ENCODE results near the gene PPP1R9B.

PPP1R9B gene

DNA sequence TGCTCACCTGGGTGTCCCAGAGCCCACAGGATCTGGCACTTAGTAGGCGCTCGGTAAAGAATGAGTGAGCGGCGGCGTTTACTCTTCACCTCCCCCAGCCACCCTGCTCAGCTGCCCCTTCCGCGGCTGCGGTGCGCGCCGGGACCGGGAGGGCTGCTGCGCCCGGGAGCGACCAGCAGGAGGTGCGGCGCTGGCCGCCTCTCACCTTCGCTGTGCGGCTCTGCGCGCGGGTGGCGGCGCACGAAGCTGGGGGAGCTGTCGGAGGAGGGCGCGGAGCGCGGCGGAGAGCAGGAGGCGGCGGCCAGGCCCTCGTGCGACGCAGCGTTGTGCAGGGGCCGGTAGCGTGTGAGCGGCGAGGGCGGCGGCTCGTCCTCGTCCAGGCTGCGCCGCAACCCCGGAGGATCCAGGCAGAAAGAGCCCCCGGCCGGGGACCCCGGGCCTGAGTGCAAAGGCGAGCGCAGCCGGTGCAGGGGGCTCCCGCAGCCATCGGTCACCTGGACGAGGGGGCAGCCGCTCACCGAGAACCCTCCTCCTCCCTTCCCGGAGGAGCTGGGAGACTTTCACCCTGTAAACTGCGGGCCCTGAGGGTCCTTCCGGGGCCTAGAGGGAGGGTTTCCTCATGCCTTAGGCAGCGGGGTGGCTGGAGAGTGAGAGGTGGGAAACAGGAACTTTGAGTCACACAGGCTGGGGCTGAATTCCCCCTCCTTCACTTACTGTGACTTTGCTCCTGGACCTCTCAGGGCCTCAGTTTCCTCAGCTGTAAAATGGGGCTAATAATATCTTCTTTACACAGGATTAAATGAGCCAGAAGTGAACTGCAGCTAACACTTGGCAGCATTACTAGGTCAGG is 33.0 kb downstream of the PPP1R9B start:
- TF ChIP-seq POLR2A (IDR thresholded peaks at IDR 0.05; ENCODE audit: low read depth, low read length), result no peak
- no peak for FAIRE-seq
- DNase-seq (ENCODE audit: insufficient read length, low spot score), result no peak

DNA sequence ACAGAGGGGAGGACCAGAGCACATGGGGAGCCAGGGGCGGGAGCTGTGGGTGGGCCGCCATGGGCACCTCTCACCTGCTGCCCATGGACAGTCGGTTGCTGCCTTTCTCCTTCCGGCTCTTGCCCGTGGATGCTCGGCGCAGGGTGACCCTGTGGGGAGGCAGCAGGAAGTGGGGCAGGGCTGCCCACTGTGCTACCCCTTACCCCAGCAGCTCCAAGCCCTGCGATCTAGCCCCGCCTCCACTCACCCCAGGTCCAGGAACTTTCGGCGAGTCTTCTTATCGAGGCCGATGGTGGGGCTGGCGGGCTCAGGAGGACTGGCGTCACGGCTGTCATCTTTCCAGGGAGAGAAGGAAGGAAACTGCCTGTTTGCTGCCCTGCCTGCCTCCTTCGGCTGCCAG is 34.7 kb downstream of the PPP1R9B start:
- TF ChIP-seq POLR2A (IDR thresholded peaks at IDR 0.05; ENCODE audit: low read depth, low read length), result no peak
- DNase-seq (ENCODE audit: insufficient read length, low spot score) (no peak), FAIRE-seq (no peak)

DNA sequence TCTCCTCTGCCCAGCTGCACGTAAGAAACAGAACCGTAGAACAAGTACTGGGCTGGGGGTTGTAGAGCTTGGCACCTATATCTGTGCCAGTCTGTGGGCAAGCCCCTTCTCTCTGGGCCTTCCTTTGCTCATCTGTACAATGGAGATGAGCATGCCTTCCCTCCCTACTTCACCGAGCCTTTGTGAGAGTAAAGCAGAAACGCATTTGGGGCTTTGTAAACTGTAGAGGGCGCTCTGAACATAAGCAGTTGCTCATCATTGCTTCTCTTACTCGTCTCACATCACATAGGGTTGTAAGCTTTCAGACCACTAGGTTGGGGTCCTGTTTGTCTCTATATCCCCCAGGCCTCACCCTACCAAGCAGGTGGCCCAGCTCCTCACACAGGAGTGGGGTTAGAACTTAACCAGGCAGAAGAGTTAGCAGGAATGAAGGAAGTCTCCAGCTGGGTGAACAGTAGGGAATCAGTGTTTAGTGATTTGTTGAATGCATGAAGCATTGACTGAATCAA is 35.6 kb downstream of the PPP1R9B start:
- no peak for TF ChIP-seq POLR2A (IDR thresholded peaks at IDR 0.05; ENCODE audit: low read depth, low read length)
- FAIRE-seq (peak; percentile 66), DNase-seq (ENCODE audit: insufficient read length, low spot score) (peak; percentile 82)

DNA sequence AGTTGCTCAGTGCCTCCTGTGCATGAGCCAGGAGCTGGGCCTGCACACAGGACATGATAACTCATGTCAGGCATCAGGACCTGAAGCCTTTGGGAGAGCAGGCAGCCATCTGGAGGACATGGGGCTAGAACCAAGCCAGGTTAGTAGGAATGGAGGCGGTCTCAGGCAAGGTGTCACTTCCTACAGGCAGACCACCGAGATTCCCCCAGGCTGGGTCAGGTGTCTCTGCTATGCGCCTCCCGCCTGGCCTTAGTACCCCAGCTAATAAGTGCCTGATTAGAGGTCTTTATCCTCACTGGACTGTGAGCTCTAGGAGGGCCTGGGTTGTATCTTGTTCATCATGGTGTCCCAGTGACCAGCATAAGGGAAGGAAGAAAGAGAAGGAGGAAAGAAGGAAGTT is 36.1 kb downstream of the PPP1R9B start:
- DNase-seq (ENCODE audit: insufficient read length, low spot score) (no peak), FAIRE-seq (no peak)
- no peak for TF ChIP-seq POLR2A (IDR thresholded peaks at IDR 0.05; ENCODE audit: low read depth, low read length)

DNA sequence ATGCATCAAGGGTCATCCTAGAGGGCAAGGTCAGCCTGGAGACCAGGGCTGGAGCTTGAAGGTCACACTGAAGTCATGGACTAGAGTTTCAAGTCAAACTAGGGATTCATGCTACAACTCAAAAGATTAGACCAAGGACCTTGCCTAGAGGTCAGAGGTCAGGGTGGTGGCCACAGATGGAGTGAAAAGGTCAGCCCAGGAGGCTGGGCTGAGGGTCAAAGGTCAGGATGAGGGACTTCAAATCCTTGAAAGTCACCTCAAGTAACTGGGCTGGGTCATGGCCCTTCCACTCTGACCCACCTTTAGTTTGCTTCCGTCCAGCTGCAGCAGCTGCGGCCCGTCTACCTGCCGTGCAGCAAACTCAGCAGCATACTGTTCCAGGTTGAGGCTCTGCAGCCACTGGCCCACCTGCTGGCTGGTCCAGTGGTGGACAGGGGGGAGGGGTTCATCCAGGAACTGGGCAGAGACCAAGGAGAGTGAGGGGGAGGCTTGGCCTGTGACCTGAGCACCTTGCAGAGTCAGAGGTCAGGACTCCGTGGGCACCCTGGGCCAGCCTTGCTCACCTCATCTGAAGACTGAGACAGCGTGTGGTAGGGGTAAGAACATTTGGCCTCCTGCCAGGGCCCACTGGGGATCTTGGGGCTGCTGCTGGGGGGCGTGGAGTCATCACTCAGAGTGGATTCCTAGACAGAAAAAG is 36.7 kb downstream of the PPP1R9B start:
- TF ChIP-seq POLR2A (IDR thresholded peaks at IDR 0.05; ENCODE audit: low read depth, low read length), result no peak
- FAIRE-seq, result no peak
- no peak for DNase-seq (ENCODE audit: insufficient read length, low spot score)

DNA sequence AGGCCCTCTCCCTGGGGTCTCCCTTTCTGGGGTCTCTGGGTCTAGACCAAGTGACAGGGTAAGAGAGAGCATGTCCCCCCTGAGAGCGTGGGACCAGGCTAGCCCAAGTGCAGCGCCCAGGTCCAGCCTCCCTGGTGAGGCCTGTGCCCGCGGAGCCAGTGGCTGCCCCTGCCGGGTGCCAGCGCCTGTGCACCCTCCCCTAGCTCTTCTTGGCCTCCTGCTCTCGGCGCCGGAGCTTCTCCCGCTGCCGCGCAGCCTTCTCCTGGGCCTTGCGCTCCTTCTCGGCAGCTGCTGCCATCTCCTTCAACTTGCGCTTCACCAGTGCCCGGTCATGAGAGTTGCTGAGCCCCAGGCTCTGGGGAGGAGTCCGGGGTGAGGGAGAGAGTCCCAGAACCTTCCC is 37.8 kb downstream of the PPP1R9B start:
- TF ChIP-seq POLR2A (IDR thresholded peaks at IDR 0.05; ENCODE audit: low read depth, low read length), result no peak
- no peak for DNase-seq (ENCODE audit: insufficient read length, low spot score)
- FAIRE-seq, result no peak

DNA sequence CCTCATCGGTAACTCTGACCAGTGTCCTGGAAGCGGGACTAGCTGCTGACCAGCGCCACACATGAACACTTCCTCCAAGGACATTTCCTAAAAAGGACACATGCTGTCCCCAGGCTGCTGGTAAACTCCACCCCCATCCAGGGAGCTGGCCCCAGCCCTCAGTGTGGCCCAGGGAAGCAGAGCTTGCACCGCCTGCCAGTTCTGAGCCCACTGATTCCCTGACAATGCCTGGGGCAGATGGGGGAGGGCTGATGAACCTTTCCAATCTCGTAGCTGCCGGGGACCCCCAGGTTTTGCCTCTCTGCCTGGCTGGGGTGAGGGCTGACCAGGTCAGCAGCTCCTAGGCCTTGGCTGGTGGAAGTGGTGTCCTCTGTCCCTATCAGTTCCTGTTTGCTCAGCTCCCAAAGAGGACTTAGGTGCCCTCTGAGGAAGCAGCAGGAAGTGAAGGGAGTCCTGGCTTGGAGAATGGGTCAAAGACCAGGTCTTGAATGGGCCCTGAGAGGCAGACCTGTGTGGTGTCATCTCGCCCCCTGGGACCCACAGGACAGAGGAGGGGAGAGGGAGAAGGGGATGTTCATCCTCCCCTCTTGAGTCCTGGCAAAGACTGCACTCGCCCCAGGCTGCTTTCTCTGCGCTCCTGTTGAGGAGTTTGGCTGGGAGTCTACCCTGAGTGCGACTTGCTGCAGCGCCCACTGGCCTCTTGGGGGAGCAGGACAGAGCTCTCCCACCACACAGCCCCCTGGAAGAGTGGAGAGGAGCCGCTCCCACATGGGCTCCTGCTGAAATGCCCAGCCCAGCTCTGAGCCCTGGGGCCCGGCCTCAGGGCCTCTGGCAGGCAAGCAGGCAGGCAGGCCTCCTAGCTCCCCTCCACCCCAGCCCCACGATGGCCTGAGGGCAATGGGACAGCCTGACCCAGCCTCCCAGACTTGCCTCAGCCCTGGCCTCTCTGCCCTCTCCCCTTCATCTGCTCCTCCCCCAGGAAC is 38.5 kb downstream of the PPP1R9B start:
- DNase-seq (ENCODE audit: insufficient read length, low spot score) (no peak), FAIRE-seq (no peak)
- TF ChIP-seq POLR2A (IDR thresholded peaks at IDR 0.05; ENCODE audit: low read depth, low read length), result no peak

DNA sequence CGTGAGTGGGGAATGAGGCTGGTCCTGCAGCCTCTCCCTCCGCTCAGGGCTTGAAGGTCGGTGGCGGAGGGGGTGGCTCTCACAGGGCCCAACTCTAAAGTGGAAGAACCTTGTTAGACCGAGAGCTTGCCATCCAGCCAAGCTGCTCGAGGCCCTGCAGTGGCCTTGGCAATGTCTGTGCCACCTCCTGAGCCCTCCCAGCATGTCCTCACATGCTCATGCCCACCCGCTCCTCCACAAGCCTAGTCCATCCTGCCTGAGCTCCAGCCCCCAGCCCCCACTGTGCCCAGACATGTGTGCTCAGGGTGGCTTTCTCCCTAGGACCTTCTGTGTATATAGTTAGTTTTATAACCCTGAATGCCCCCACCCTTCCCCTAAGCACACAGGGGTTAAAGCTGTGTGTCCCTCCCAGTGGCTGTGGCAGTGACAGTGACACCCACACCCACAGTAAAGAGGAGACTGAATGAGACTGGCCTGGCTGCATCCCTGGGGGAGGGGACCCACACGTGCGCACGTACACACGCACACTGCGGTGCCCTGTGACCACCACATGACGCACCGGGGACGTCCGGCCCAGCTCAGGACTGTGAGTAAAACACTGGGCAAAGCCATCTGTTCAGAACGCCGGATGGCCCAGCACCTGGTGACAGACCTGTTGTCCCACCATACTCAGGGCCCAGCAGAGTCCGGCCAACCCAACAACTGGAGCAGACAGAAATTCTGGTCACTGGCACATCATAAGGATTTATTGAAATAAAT is 39.7 kb downstream of the PPP1R9B start:
- no peak for TF ChIP-seq POLR2A (IDR thresholded peaks at IDR 0.05; ENCODE audit: low read depth, low read length)
- DNase-seq (ENCODE audit: insufficient read length, low spot score), result no peak
- no peak for FAIRE-seq

DNA sequence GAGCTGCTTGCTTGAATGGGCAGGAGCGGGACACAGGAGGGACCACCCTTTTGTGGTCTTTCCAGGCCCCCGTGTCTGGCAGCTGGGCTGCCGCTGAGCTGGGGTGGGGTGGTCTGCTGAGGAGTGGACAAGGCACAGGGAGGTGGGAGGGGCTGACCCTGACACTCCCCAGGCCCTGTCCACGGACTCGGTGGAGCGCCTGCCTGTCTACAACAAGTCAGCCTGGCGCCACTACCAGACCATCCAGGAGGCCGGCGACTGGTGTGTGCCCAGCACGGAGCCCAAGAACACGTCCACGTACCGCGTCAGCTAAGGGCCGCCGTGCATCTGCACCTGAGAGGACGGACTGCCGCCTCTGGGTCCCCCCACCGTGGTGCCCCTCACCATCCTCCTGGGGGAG is 40.7 kb downstream of the PPP1R9B start:
- DNase-seq (ENCODE audit: insufficient read length, low spot score), result no peak
- no peak for FAIRE-seq
- no peak for TF ChIP-seq POLR2A (IDR thresholded peaks at IDR 0.05; ENCODE audit: low read depth, low read length)

DNA sequence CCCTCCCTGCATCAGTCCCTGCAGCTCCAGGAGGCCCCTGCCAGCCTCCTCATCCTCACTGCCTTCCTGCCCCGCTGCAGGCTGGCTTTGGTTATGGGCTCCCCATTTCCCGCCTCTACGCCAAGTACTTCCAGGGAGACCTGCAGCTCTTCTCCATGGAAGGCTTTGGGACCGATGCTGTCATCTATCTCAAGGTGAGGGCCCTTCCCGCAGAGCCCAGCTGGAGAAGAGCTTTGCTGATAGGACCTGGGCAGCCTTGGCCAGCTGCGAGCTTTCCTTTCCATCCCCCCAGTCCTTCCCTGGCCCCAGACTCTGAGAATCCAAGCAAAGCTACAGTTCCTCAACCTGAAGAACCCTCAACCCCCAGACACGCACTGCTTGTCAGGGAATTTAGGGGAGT is 41.3 kb downstream of the PPP1R9B start:
- DNase-seq (ENCODE audit: insufficient read length, low spot score) (no peak), FAIRE-seq (no peak)
- TF ChIP-seq POLR2A (IDR thresholded peaks at IDR 0.05; ENCODE audit: low read depth, low read length), result no peak

DNA sequence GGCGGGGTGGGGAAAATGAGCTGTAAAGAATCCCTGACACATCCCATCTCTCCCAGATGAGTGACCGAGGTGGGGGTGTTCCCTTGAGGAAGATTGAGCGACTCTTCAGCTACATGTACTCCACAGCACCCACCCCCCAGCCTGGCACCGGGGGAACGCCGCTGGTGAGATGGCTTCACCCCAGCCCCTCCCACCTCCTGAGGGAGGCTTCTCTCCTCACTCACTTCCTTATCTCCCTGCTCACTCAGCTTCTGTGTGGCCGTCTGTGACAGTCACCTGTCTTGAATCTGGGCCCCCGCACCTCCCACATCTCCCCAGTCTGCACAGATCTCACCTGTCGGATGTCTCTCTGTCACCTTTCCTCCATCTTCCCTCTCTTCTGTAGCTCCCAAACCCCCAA is 41.9 kb downstream of the PPP1R9B start:
- FAIRE-seq (no peak), DNase-seq (ENCODE audit: insufficient read length, low spot score) (no peak)
- no peak for TF ChIP-seq POLR2A (IDR thresholded peaks at IDR 0.05; ENCODE audit: low read depth, low read length)

DNA sequence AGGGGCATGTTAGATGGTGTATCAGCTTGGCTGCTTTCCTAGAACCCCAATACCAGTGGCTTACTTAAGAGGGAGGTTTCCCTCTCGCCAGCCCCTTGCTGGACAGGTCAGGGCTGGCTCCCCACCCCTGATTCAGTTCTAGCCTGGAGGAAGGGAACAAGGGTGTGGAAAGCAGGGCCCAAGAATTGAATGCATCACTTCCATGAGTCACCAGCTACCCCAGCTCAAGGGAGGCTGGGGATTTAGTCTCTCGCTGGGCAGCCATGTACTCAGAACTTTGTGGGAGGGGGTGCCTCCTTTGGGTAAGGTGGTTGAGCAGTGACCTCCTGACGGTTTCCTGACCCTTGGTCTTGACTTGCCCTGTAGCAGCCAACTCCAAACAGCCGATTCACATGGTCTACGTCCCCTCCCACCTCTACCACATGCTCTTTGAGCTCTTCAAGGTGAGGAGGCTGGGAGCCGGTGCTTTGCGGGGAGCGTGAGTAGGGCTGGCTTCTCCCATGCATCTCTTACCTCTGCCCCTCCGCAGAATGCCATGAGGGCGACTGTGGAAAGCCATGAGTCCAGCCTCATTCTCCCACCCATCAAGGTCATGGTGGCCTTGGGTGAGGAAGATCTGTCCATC is 42.6 kb downstream of the PPP1R9B start:
- FAIRE-seq, result peak; percentile 72
- peak; percentile 97 for DNase-seq (ENCODE audit: insufficient read length, low spot score)
- no peak for TF ChIP-seq POLR2A (IDR thresholded peaks at IDR 0.05; ENCODE audit: low read depth, low read length)

Measured in H54 (cell line).